Chondrocyte (in vitro differentiated cells): ENCODE results near the gene EPHA1. TPM values are rescaled to one million over a fixed set of nuclear protein-coding genes. Genes with fewer than 3 reads are reported as not detected.
"Not testable (repeated sequence)": the region's sequence is repeated elsewhere in the genome, so short reads cannot be mapped to it uniquely, and the experiment has no call there.

Source experiments
- DNase-seq: peaks from one replicate; pipeline ENCODE4 v3.0.0; 2021; ENCODE audit warnings: mixed read lengths, low spot score
- H3K27ac Mint-ChIP-seq: one replicate; pipeline ENCODE4 v1.8.0; 2021; ENCODE audit warnings: mild to moderate bottlenecking, moderate library complexity, mixed read lengths; ENCODE audit not compliant: unreplicated experiment
- H3K27me3 Mint-ChIP-seq: 2 replicates; pipeline ENCODE4 v1.8.0; 2021; ENCODE audit warnings: low read depth, mixed read lengths
- H3K36me3 Mint-ChIP-seq: 2 replicates; pipeline ENCODE4 v1.8.0; 2021; ENCODE audit warnings: low read depth, mixed read lengths
- H3K4me1 Mint-ChIP-seq: 2 replicates; pipeline ENCODE4 v1.8.0; 2021; ENCODE audit warnings: low read depth, mild to moderate bottlenecking, mixed read lengths
- H3K4me3 Mint-ChIP-seq: one replicate; pipeline ENCODE4 v1.8.0; 2021; ENCODE audit warnings: mild to moderate bottlenecking, moderate library complexity, mixed read lengths; ENCODE audit not compliant: unreplicated experiment
- H3K9me3 Mint-ChIP-seq: 2 replicates; pipeline ENCODE4 v1.8.0; 2021; ENCODE audit warnings: low read depth, mixed read lengths
- total RNA-seq: library from RNA; stranded (reverse); gene quantifications from 3 replicates; pipeline ENCODE4 v1.2.1, GENCODE V29; 2021
- TF ChIP-seq, protein P1 (sequence below): fragments of 200-600 bp; sonication (generic); IDR thresholded peaks from 2 replicates; pipeline ENCODE4 v1.5.0; 2021; ENCODE audit warnings: antibody characterized with exemption, mild to moderate bottlenecking, moderate library complexity

The EPHA1 gene
- total RNA-seq, 1 donor from 2014 or later = not detected

DNA sequence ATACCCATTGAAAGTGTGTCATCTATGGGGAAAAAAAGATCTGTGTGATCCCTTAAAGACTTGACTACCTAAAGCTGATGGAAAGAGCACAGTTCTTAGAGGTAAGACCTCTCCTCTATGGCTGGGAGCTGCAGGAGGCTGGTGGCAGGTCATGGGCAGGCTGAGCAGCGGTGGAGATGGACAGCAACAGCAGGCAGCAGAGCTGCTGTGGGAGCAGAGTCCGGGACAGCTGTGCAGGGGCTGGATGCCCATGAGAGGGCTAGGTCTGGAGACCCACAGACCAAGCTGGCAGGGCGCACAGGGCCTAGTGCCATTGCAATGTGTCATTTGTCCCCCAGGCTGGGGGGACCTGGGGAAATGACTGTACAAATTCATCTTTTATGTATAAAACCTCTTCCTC lies 13.4 kb upstream of the EPHA1 start:
- TF ChIP-seq, protein P1, sequence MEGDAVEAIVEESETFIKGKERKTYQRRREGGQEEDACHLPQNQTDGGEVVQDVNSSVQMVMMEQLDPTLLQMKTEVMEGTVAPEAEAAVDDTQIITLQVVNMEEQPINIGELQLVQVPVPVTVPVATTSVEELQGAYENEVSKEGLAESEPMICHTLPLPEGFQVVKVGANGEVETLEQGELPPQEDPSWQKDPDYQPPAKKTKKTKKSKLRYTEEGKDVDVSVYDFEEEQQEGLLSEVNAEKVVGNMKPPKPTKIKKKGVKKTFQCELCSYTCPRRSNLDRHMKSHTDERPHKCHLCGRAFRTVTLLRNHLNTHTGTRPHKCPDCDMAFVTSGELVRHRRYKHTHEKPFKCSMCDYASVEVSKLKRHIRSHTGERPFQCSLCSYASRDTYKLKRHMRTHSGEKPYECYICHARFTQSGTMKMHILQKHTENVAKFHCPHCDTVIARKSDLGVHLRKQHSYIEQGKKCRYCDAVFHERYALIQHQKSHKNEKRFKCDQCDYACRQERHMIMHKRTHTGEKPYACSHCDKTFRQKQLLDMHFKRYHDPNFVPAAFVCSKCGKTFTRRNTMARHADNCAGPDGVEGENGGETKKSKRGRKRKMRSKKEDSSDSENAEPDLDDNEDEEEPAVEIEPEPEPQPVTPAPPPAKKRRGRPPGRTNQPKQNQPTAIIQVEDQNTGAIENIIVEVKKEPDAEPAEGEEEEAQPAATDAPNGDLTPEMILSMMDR = no peak
- no peak for DNase-seq
- H3K4me1 Mint-ChIP-seq = no peaks in the 10 kb centered on the region
- H3K27ac Mint-ChIP-seq = no peak overlapping the region
- peaks cover 2% of the 10 kb centered on the region for H3K9me3 Mint-ChIP-seq
- no peaks in the 10 kb centered on the region for H3K36me3 Mint-ChIP-seq
- no peak overlapping the region for H3K4me3 Mint-ChIP-seq
- H3K27me3 Mint-ChIP-seq = peaks cover 12% of the 10 kb centered on the region

DNA sequence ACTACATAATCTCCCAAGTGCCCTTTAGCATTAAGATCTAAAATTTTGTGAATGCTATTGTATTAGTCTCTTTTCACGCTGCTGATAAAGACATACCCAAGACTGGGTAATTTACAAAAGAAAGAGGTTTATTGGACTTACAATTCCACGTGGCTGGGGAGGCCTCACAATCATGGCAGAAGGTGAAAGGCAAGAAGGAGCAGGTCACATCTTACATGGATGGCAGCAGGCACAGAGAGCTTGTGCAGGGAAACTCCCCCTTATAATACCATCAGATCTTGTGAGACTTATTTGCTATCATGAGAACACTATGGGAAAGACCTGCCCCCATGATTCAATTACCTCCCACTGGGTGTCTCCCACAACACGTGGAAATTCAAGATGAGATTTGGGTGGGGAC lies 12.0 kb upstream of the EPHA1 start:
- not testable (repeated sequence) for H3K4me3 Mint-ChIP-seq, H3K4me1 Mint-ChIP-seq, H3K36me3 Mint-ChIP-seq, H3K9me3 Mint-ChIP-seq, DNase-seq, H3K27ac Mint-ChIP-seq
- peaks cover 12% of the 10 kb centered on the region for H3K27me3 Mint-ChIP-seq

DNA sequence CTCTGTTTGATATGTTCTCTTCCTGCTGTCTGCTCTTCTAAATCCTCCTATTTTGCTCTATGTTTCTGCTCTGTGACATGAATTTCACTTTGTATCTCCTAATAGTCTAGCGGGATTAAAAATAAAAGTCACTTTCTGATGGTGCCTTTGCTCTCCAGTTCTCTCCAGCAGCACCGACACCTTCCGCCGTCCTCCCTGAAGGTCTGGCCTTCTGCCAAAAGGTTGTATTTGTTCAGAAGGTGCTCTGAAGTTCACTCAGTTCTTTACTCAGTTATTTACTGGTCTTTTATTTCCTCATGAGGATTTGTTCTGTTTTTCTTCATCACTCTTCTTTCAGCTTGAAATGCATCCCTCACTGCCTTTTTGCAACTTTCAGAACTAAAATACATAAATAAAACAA lies 11.2 kb upstream of the EPHA1 start:
- no peak overlapping the region for H3K4me3 Mint-ChIP-seq
- peaks cover 2% of the 10 kb centered on the region for H3K9me3 Mint-ChIP-seq
- TF ChIP-seq, protein P1 = no peak
- DNase-seq = no peak
- no peak overlapping the region for H3K27ac Mint-ChIP-seq
- H3K27me3 Mint-ChIP-seq = peaks cover 13% of the 10 kb centered on the region
- no peaks in the 10 kb centered on the region for H3K36me3 Mint-ChIP-seq
- no peaks in the 10 kb centered on the region for H3K4me1 Mint-ChIP-seq

DNA sequence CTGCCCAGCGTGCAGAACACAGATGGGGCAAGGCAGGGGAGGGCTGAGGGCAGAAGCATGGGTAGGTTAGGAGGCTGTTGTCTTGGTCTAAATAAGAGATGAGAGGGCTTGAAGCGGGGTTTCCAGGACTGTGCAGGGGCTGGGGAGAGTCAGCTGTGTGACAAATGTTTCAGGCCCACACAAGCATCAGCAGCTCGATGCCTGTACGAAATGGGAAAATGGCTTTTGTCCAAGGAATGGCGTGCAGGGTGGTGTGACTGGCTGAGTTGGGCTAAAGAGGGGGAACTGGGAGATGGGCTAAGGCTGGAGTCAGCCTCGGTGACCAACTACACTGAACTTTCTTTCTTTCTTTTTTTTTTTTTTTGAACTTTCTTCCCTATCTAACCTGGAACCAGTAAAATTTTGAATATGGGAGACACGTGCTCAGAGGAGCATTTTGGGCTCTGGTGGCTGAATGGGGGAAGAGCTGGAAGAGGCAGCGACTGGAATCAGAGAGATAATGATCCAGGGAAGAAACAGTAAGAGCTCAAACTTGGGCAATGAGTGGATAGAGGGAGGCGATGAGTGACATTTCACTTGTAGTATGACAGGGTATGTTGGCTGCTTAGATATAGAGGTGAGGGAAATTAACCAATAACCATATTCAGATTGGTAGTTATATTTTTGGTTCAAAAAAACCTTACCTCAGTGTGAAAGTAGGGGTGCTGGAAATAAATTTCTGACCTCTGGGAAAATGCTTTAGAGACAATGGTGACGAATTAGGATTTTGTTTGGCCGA lies 10.2 kb upstream of the EPHA1 start:
- no peaks in the 10 kb centered on the region for H3K4me1 Mint-ChIP-seq
- peaks cover 2% of the 10 kb centered on the region for H3K9me3 Mint-ChIP-seq
- TF ChIP-seq, protein P1 = no peak
- no peak overlapping the region for H3K27ac Mint-ChIP-seq
- no peak overlapping the region for H3K4me3 Mint-ChIP-seq
- no peaks in the 10 kb centered on the region for H3K36me3 Mint-ChIP-seq
- H3K27me3 Mint-ChIP-seq = peaks cover 14% of the 10 kb centered on the region
- no peak for DNase-seq

DNA sequence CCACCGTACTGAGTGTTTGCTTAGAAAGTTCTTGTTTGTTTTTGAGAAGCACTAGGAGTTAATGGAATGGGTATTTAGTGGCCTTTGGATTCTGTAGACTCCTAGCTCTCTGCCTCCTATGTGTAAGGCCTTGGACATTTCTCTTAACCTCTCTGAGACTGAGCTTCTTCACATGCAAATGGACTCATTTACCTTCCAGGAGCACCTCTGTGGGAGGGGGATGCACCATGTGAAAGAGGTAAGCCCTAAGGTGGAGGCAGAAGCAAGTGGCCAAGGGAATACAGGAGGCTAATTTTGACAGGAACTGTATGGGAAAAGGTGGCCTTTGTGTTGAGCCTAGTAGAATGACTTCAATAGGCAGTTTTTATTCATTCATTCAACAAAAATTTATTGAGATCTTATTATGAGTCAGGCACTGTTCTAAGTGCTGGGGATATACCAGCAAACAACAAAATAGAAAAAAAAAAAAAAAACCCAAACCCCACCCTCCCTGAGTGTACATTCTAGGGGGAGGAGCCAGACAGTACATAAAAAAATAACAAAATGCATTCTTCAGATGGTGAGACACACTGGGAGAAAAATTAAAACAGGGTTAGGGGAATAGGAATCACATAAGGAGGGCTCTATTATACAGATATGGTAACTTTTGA lies 9.2 kb upstream of the EPHA1 start:
- peaks cover 14% of the 10 kb centered on the region for H3K27me3 Mint-ChIP-seq
- H3K36me3 Mint-ChIP-seq = no peaks in the 10 kb centered on the region
- H3K4me3 Mint-ChIP-seq = no peak overlapping the region
- no peaks in the 10 kb centered on the region for H3K4me1 Mint-ChIP-seq
- H3K9me3 Mint-ChIP-seq = peaks cover 2% of the 10 kb centered on the region
- DNase-seq = no peak
- no peak overlapping the region for H3K27ac Mint-ChIP-seq
- TF ChIP-seq, protein P1 = no peak
